ENCODE data around the gene RASEF. TPM values are rescaled to one million over a fixed set of nuclear protein-coding genes. Genes with fewer than 3 reads are reported as not detected.

Gene RASEF
- total RNA-seq, 2 experiments from 2014 or later = not detected

- H3K9me3 Mint-ChIP-seq = no peaks in the 10 kb centered on the region
- no peak for DNase-seq
- H3K36me3 Mint-ChIP-seq = no peaks in the 10 kb centered on the region
- no peak overlapping the region for H3K27ac Mint-ChIP-seq
- no peaks in the 10 kb centered on the region for H3K4me1 Mint-ChIP-seq
- peaks cover 3% of the 10 kb centered on the region for H3K27me3 Mint-ChIP-seq
- no peak overlapping the region for H3K4me3 Mint-ChIP-seq
Measured at GRCh38 chr9:83034587-83034986, 28.4 kb downstream of the RASEF start.

- Mint-ChIP-seq H3K27ac (no peak overlapping the region), H3K27me3 (peaks cover 3% of the 10 kb centered on the region), H3K9me3 (no peaks in the 10 kb centered on the region), H3K36me3 (no peaks in the 10 kb centered on the region), H3K4me1 (no peaks in the 10 kb centered on the region), H3K4me3 (no peak overlapping the region)
- no peak for DNase-seq
Measured at GRCh38 chr9:83034026-83034425, 28.9 kb downstream of the RASEF start.

DNA sequence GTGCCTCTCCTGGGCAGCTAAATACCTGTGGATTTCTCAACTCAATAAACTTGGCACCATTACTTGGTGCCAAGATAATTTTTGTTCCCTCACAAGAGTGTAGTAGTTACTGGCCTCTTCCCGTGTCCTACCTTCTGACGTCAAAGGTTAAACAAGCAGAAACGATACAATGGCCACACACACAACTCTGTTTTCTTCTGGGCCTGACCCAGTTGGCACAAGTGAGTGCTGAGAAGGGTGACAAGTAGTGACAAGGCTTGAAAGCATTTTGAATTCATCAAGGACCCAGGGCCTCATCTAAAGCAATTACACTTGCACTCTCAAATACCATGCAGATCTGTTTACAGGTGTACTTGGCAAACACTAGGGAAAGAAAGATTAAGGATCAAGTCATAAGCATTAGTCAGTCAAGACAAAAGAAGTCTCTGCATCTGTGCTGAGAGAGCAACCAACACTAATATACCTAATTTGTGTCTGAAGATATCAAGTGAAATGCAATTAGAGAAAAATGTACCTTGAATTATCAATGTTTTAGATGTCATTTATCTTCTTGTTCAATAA is 30.8 kb downstream of the RASEF start:
- no peaks in the 10 kb centered on the region for H3K36me3 Mint-ChIP-seq
- no peaks in the 10 kb centered on the region for H3K4me1 Mint-ChIP-seq
- H3K9me3 Mint-ChIP-seq = no peaks in the 10 kb centered on the region
- DNase-seq = no peak
- H3K27ac Mint-ChIP-seq = no peak overlapping the region
- H3K4me3 Mint-ChIP-seq = no peak overlapping the region
- peaks cover 3% of the 10 kb centered on the region for H3K27me3 Mint-ChIP-seq

DNA sequence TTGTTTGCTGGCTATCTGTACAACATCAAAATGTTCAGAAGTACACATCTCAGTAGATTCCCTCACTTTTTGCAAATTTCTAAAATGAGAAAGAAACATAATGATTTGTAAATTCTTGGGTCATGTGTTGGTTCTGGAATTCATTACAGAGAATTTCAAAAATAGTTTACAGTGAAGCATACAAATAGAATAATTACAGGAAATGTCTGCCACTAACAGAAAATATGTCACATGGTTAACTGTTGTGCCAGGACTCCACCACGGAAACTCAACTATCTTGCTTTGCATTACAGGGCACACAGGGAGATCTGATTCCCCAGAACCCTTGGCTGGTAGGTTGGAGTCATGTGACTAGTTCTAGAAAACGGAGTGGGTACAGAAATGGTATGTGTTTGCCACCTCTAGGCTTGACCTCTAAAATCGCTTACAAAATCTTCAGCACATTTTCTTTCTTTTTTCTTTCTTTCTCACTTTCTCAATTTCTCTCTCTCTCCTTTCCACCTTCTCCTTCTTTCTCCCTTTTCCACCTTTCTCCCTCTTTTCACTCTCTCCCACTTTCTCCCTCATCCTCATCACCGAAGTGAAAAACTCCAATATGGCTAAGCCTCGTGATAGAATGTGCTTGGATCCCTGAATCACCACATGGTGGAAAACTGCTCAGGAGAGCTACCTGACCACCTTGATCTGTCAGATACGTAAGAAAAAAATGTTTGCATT is 32.4 kb downstream of the RASEF start:
- DNase-seq = no peak

DNA sequence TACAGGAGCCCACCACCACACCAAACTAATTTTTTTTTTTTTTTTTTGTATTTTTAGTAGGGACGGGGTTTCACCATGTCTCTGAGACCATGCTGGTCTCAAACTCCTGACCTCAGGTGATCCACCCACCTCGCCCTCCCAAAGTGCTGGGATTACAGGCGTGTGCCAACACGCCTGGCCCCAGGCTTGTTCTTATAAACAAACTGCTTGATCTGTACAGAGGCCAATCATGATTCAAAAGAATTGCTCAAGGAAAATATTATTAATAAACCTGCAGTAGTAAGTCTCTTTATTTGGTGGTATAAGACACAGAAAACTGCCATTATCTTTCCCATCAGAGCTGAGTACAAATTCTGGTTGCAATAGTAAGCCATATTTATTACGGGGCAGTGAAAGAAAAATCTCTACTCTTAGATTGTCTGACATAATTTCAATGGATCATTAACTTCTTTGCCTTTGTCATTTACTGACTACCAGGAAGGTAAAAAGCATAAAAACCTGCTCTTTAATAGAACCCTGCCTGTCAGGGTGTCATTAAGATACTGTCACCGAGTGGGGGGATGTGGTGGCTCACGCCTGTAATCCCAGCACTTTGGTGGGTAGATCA is 33.3 kb downstream of the RASEF start:
- Mint-ChIP-seq H3K9me3 (no peaks in the 10 kb centered on the region), H3K36me3 (no peaks in the 10 kb centered on the region), H3K4me1 (no peaks in the 10 kb centered on the region), H3K4me3 (no peak overlapping the region), H3K27ac (no peak overlapping the region), H3K27me3 (peaks cover 6% of the 10 kb centered on the region)
- no peak for DNase-seq

More for the DNA sequence above, 32.4 kb downstream of the RASEF start:
- Mint-ChIP-seq H3K36me3 (no peaks in the 10 kb centered on the region), H3K27ac (no peak overlapping the region), H3K27me3 (peaks cover 3% of the 10 kb centered on the region), H3K4me3 (no peak overlapping the region), H3K4me1 (no peaks in the 10 kb centered on the region), H3K9me3 (no peaks in the 10 kb centered on the region)

- peaks cover 6% of the 10 kb centered on the region for H3K27me3 Mint-ChIP-seq
- H3K27ac Mint-ChIP-seq = no peak overlapping the region
- no peaks in the 10 kb centered on the region for H3K9me3 Mint-ChIP-seq
- no peak overlapping the region for H3K4me3 Mint-ChIP-seq
- H3K4me1 Mint-ChIP-seq = no peaks in the 10 kb centered on the region
- no peaks in the 10 kb centered on the region for H3K36me3 Mint-ChIP-seq
- DNase-seq = no peak
Measured at GRCh38 chr9:83027153-83027891, 35.6 kb downstream of the RASEF start.

DNA sequence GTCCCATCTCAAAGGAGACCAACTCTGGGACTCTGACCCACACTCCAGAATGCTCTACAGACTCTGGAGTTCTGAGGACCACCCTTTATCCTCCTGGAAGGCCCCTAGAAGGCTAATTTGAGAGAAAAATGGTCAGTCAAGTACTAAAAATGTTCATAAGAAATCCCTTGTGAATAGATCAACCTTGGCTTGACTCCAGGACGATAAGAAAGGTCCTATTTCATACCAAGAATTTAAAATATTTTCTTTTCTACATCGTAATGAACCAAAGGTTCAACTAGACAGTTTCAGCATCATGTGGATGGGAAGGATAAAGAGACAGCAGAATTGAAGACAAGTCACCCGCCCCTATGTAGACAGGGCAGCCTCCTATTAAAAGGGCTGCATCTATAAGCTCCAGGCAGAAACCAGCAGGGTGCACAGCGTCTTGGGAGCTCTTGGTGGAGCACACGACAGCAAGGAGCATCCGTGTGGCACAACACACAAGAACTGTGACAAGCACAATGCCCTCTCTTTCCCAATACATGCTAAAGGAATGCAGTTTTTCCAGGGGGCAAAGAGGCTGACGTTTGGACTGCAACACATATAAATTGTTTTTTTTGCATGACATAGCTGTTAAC is 38.3 kb downstream of the RASEF start:
- no peak for DNase-seq
- H3K4me1 Mint-ChIP-seq = no peaks in the 10 kb centered on the region

GRCh38 chr9:83023151-83023550 is 39.8 kb downstream of the RASEF start:
- DNase-seq = no peak
- peaks cover 2% of the 10 kb centered on the region for H3K9me3 Mint-ChIP-seq
- no peaks in the 10 kb centered on the region for H3K36me3 Mint-ChIP-seq
- H3K4me3 Mint-ChIP-seq = no peak overlapping the region
- H3K27ac Mint-ChIP-seq = no peak overlapping the region
- H3K27me3 Mint-ChIP-seq = peaks cover 3% of the 10 kb centered on the region
- no peaks in the 10 kb centered on the region for H3K4me1 Mint-ChIP-seq

More for the DNA sequence above, 38.3 kb downstream of the RASEF start:
- no peak overlapping the region for H3K27ac Mint-ChIP-seq
- H3K27me3 Mint-ChIP-seq = peaks cover 3% of the 10 kb centered on the region
- H3K4me3 Mint-ChIP-seq = no peak overlapping the region
- H3K36me3 Mint-ChIP-seq = no peaks in the 10 kb centered on the region
- H3K9me3 Mint-ChIP-seq = no peaks in the 10 kb centered on the region

DNA sequence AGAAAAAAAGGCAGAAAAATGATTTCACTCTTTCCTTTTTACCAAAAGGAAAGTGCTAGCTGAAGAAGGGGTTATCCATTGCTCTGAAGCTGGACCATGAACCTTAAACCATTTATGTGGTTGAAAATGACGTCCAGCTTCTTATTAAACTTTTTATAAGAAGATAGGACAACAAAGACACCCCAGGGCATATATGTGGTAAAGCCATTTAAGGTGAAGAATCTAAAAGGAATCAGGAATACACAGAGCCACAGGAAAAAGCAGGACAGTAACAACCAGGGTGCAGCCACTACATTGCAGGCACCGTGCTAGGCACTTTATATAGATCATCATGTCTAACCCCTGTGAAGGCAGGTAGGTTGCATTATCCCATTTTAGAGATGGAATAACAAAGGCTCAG is 42.1 kb downstream of the RASEF start:
- Mint-ChIP-seq H3K4me1 (peaks cover 2% of the 10 kb centered on the region), H3K9me3 (peaks cover 2% of the 10 kb centered on the region), H3K4me3 (no peak overlapping the region), H3K27ac (no peak overlapping the region), H3K27me3 (peaks cover 3% of the 10 kb centered on the region), H3K36me3 (no peaks in the 10 kb centered on the region)
- no peak for DNase-seq

GRCh38 chr9:83020327-83020726 is 42.6 kb downstream of the RASEF start:
- Mint-ChIP-seq H3K4me1 (peaks cover 4% of the 10 kb centered on the region), H3K27ac (no peak overlapping the region)

DNA sequence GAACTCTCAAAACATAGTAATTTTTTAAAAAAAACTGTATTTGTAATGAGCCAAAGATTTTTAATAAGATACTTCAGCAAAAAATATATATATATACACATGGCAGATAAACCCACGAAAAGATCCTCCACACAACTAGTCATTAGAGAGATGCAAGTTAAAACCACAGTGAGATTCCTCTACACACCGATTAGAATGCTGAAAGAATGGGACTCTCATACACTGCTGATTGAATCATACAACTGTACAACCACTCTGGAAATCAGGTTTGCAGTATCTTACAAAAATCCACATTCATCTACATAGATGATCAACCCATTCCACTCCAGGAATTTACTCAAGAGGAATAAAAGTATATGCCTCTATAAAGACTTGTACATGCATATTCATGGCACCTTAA is 43.7 kb downstream of the RASEF start:
- Mint-ChIP-seq H3K27ac (no peak overlapping the region), H3K27me3 (peaks cover 6% of the 10 kb centered on the region), H3K9me3 (peaks cover 2% of the 10 kb centered on the region), H3K4me3 (no peak overlapping the region), H3K36me3 (no peaks in the 10 kb centered on the region), H3K4me1 (peaks cover 4% of the 10 kb centered on the region)
- DNase-seq = no peak

More at GRCh38 chr9:83020327-83020726, 42.6 kb downstream of the RASEF start:
- DNase-seq = no peak
- Mint-ChIP-seq H3K27me3 (peaks cover under 1% of the 10 kb centered on the region), H3K9me3 (peaks cover 2% of the 10 kb centered on the region), H3K36me3 (no peaks in the 10 kb centered on the region), H3K4me3 (no peak overlapping the region)

- no peak overlapping the region for H3K4me3 Mint-ChIP-seq
- H3K27ac Mint-ChIP-seq = no peak overlapping the region
- H3K9me3 Mint-ChIP-seq = peaks cover 2% of the 10 kb centered on the region
- H3K4me1 Mint-ChIP-seq = peaks cover 15% of the 10 kb centered on the region
- DNase-seq = no peak
- peaks cover 6% of the 10 kb centered on the region for H3K27me3 Mint-ChIP-seq
- H3K36me3 Mint-ChIP-seq = no peaks in the 10 kb centered on the region
Measured at GRCh38 chr9:83015897-83016296, 47.0 kb downstream of the RASEF start.

GRCh38 chr9:83013867-83014605 is 48.9 kb downstream of the RASEF start:
- Mint-ChIP-seq H3K27ac (no peak overlapping the region), H3K9me3 (peaks cover 2% of the 10 kb centered on the region), H3K4me1 (peaks cover 15% of the 10 kb centered on the region), H3K27me3 (peaks cover 6% of the 10 kb centered on the region), H3K36me3 (no peaks in the 10 kb centered on the region), H3K4me3 (no peak overlapping the region)
- DNase-seq = no peak
